HuH-7.5 (cell line): ENCODE data around the gene PHF21B.
"Not testable (repeated sequence)": the region's sequence is repeated elsewhere in the genome, so short reads cannot be mapped to it uniquely, and the experiment has no call there.

Experiments used
- DNase-seq: peaks from one replicate; pipeline ENCODE4 v3.0.0; 2011; ENCODE audit warnings: low spot score

The PHF21B gene

DNA sequence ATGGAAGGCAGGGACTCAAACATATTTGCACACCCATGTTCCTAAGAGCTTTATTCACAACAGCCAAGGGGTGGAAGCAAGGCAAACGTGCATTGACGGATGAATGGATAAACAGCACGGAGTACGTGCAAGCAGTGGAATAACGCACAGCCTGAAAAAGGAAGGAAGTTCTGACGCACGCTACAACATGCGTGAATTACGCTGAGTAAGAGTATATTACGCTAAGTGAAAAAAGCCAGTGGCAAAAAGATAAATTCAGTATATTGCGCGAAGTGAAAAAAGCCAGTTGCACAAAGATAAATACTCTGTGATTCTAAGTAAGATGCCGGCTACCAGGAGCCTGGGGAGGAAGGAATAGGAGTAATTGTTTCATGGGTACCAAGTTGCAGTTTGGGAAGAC, 19.5 kb downstream of the PHF21B start:
- DNase-seq, result no peak

DNA sequence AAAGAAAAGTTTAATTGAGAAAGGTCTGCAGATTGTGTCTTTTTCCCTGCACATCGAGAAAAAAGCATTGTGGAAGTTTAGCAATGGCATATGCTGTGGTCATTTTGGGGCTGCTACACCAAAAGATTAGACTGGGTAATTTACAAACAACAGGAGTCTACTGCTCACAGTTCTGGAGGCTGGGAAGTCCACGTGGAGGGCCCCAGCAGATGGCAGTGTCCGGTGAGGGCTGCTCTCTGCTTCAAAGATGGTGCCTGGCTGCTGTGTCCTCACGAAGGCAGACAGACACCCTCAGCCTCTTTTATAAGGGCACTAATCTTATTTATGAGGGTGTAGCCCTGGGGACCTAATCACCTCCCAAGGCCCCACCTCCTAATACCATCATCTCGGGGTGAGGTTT, 21.1 kb downstream of the PHF21B start:
- DNase-seq, result no peak

DNA sequence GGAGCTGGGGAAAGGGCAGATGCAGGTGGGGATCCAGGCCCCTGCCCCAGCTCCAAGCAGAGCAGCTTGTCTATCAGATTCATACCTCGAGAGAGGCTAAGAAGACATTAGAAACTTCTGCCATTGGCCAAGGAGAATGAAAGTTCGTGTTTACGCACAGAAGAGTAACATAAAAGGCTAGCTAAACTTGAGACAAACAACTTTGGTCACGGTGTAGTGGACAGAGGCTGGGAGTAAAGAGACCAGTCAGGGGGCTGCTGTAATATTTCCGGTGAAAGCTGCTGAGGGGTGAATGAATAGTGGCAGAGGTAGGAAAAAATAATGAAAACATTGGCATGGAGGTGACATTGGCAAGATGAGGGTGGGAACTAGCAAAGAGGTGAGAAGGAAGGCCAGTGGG, 22.9 kb downstream of the PHF21B start:
- DNase-seq, result no peak

DNA sequence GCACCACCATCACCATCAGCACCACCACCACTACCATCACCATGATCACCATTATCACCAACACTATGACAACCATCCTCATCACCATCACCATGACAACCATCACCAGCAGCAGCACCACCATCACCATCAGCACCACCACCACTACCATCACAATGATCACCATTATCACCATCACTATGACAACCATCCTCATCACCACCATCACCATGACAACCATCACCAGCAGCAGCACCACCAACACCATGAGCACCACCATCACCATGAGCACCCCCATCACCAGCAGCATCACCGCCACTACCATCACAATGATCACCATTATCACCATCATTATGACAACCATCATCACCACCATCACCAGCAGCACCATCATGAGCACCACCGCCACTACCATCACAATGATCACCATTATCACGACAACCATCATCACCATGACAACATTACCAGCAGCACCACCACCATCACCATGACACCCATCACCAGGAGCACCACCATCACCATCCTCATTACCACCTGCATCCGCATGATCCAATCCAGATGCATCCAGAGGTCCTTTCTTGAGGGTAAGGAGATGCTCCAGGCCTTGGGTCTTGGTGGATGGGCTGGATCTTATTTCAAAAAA, 23.8 kb downstream of the PHF21B start:
- DNase-seq, result no peak

DNA sequence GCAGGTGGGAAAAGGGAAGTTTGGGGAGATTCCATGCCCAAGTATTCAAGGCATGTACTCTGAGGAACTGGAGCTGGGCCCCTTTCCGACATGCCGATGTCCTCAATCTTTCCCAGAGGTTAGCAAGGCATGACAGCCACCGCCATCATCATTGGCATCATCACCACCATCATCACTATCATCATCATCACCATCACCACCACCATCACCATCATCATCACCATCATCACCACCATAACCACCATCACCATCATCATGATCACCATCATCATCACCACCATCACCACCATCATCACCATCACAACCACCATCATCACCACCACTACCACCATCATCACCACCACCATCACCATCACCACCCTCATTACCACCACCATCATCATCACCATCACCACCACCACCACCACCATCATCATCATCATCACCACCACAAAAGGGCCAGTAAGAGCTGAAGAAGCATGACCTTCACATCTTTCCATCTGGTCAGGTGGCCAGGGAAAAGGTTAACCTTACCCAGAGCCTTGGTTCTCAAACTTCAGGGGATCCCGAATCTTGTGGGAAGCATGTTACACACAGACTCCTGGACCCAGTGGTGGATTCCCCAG, 25.8 kb downstream of the PHF21B start:
- DNase-seq, result no peak

DNA sequence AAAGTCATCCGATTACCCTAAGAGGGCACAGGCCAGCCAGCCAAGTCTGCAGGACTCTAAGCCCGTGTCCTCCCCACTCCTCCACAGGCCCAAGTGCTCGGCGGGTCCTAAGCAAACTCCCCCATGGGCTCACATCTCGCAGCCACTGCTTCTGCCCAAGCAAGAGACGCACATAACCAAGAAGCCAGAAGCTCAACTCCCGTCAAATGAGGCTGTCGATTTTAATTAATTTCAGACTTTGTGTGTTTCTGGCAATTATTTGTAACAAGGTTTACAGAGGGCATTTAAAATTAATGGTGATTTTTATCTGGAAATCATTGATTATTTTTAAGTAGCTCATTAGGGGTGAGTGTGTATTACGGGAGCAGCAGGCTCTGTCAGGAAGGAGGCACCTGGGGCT, 27.4 kb downstream of the PHF21B start:
- DNase-seq, result no peak

DNA sequence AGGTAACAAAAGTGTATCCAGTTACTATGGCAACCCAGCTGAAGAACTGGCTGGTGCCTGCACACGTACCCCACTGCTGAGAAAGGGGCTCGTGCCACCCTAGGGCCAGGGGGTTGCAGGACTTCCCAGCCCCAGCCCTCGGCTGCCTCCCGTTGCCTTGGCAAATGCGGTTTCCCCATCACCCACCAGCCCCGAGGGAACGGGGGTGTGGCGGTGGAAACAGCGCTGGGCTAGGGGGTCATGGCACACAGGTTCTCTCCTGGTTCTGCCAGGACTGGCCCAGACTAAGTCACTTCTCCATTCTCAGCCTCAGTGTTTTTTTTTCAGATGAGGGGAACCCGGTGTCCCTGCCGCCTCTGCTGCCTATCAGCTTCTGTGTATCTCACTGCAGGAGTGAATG, 27.9 kb downstream of the PHF21B start:
- no peak for DNase-seq

DNA sequence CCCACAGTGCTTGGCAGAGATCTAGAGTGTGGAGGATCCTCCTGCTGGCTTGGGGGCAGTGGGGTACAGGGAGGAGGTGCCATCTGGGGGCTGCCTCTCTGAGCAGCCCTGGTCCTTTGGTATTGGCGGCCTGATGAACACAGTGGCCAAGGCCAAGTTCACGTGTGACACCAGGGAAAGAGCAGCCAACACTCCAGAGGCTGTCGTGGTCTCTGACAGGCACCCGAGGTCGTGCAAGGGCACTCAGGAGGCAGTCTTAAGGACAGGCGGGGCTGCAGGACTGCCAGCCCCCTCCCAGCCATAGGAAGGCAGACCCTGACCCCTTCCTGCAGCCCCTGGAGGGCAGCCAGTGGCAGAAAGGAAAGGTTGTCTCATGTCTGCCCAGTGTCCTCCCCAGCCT, 30.7 kb downstream of the PHF21B start:
- no peak for DNase-seq

DNA sequence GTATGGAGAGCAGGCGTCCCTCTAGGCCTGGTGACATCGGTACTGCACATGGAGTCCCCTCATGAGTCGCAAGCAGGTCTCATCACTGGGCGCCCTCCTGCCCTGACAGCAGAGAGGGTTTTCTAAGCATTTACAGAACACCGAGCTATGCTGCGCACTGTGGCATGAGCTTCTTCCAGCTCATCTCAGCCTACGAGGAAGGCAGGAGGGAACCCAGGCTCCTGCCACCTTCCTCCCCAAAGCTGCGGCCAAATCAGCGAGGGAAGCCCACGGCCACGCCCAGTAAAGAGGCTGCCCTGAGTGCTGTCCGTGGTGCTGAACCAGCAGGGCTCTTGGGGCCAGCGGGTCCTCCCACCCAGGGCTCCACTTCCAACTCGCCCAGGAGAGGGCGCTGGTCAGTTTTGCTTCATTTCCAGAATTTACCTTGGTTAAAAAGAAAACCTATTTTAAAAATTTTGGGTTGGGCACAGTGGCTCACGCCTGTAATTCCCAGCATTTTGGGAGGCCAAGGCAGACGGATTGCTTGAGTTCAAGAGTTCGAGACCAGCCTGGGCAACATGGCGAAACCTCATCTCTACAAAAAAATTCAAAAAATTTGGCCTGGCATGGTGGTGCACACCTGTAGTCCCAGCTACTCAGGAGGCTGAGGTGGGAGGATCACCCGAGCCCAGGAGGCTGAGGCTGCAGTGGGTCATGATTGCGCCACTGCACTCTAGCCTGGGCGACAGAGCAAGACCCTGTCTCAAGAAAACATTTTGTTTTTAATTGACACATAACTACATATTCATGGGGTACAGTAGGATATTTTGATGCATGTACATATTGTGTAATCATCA, 34.2 kb downstream of the PHF21B start:
- peak; percentile 81 for DNase-seq

DNA sequence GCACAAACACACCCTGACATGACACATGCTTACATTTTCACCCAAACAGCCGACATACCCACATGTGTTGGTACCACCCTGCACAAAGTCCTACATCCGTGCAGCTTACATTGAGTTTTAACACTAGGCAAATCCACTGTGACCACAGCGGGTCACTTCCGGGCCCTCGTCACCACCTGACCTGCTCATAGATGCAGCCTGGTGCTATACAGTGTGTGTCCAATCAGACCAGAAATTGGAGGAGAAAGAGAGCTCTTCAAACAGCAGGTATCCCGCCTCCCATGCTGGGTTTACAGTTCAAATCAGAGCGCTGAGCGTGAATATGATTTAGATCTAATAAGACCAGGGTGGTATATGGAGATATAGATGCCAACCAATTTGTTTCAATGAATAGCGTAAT, 35.4 kb downstream of the PHF21B start:
- DNase-seq, result no peak

DNA sequence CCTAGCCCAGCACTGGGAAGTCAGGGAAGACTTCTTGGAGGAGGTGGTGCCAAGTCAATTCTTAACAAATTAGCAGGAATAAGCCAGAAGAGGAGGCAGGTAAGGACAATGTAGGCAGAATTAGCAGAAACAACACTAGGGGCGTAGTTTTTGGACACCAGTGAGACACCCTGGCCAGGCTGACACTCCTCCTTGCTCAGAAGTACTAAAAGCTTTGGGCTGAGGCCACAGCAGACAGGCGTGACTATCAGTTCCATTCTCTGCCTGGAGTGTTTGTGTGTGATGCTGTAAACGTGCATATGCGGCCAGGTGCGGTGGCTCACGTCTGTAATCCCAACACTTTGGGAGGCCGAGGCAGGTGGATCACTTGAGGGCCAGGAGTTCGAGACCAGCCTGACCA, 36.0 kb downstream of the PHF21B start:
- DNase-seq, result no peak

DNA sequence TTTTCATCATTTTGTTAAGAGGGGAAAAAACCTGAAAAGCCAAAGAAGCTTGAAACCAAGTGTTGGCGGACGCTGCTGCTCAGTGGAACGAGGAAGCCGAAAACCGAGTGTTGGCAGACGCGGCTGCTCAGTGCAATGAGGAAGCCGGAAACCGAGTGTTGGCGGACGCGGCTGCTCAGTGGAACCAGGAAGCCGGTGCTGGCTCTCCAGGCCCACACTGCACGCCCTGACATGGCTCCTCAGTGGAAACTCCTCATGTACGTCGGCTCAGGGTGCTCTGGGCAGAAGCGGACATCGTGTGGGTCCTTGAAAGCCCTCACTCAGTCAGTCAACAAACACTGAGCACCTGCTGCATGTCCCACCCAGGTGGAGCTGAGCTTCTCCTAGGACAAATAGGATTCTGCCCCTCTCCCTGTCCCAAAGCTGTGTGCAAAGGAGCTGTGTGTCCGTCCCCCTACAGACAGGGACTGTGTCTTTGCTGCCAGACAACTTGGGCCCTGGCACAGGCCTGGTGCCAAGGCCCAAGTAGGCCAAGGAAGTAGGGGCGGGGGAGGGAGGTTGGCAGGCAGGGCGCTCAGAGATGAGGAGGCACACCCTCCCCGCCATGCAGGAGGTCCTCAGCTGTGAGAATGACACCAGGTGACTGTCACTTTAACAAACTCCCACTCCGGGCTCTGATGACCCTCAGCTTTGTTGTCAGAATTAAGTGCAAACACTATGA, 37.3 kb downstream of the PHF21B start:
- no peak for DNase-seq

DNA sequence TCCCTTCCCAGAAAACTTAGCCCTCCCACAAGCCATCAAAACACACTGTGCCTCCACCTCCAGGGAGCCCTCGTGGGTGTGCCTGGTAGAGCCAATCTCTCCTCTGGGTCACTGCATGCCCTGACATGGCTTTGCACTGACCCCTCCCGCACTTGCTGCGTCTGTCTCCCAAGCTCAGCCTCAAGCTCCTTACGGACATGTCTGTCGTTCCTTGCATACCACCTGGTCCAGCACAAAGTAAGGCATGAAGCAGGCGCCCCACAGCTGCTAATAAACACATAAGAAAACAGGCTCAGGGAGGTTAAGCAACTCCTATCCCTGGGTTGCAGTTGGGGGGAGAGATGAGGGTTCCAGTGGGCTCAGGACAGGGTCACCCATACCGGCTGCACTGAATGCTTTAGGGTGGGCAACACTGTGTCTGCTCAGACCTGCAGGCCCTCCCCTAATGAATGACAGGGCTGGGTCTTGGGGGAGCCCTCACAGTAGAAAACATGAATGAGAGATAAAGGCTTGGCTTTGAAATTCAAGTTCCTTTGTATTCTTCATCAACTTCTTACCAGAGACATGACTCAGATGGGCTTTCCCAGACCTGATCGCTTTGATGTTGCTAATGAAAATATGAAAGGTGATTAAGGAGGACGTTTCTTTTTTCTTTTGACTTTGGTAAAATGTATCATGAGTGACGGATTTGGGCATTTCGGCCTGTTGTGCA, 38.0 kb downstream of the PHF21B start:
- no peak for DNase-seq

DNA sequence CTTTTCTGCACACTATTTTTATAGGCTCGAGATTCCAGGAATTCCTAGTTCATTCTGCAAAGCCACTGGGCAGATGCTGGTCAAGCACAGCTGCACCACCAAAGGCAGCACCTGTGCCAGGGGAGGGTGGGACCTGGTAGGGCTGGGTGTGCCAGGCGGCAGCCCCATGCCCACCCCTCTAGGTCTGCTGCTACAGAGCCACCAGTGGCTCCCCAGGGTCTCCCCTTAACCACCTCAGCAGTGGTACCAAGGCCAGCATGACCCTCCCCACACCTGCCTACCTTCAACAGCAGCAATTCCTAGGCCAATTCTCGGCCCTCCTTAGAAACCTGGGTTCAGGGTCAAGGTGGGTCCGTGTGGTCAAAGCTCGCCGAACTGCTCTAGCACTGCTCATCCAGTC, 39.5 kb downstream of the PHF21B start:
- DNase-seq, result no peak

DNA sequence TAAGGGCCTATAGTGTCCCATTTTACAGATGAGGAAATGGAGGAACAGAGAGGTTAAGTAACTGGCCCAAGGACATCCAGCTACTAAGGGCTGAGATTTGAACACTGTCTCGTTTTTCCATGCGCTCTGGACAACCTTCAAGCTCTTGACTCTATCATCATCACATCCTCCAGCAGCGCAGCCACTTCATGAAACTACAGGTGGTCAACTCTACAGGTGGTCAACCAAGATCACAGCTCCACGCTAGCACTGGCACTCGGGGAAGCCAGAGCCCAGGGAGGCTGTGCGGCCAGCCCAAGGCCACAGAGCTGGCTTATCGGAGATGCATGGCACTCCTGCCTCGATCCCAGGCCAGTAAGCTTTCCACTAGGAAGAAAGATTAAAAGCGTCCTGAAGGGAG, 40.0 kb downstream of the PHF21B start:
- no peak for DNase-seq

DNA sequence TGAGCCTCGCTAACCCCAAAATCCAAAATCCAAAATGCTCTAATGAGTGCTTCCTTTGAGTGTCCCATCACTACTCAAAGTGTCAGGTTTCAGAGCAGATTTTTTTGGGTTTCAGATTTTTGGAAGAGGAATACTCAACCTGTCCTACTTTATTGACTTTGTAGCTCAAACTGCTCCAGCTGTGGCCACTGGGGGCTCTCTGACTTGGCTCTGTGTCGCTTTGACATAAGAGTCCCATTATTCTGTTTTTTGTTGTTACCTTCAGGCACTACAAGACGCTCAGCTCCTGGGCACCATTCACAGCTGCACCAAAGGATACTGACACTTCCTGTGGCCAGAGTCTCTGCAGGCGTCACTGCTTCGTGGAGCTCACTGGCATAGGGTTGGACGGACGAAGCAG, 41.1 kb downstream of the PHF21B start:
- no peak for DNase-seq

DNA sequence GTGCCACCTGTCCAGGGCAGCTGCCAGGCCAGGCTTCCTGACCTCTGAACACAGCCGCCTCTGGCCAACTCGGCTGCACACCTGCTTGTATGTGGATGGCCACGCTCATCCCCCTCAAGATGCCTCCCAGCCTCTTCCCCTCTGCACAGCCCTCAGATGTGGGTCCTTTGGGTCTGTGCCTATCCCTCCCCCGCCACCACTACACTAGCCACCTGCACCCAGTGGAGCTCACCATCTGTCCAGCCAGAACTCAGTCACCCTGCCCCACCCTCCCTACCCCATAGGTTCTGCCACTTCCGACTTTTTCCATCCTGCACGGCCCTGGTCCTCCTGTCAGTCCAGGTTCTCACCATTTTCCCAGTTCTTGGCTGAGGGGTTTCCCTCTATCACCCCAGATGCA, 44.6 kb downstream of the PHF21B start:
- DNase-seq, result no peak

DNA sequence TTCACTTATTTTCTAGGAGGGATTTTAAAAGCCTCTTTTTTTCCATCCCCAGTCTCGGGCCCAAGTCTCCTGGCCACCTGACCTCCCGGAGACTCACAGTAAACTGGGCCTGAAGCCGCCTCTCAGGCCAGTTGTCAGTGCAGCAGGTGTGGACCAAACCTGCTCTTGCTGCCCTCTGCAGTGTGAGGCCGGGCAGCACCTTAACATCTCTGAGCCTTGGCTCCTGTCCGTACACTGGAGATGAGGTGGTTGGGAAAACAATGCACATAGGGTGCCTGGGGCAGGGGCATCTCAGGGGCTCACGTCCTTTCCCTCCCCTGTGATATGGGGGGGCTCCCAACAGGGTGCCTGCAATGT, 45.1 kb downstream of the PHF21B start:
- DNase-seq, result no peak

DNA sequence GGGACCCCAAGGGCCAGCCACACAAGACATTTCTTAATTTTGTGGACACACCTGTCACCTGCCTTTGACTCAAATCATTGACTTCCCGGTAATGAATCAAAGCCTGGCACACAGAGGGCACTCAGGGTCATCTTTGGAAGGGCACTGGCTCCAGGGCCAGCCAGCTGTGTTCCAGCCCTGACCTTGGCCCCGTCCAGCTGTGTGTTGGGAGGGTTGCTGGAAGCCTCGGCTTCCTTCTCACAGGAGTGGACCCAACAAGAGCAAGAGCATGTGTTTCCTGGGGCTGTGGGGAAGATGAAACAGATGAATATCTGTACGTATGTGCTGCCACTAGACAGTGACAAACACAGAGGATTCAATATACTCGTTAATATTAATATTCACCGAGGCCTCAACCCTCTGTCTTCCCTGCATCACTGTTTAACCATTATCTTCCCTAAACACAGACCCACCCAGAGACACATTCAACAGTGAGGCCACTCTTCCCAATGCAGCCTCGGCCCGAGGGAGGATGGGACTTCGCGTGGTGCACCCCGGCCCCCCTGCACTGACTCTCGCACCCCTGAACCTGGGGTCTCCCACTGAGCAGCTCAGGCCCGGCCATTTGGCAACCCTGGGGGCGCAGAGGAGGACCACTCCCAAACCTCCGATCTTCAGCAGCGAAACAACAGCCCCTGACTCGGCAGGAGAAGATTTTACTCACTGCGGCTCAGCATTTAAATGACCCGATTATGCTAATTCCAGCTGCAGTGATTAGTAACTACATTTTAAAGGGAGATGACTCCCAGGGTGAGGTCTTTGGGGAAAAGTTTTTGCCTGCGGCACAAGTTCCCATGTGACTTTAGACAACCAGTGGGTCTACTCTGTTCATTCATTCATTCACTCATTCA, 45.7 kb downstream of the PHF21B start:
- DNase-seq, result no peak

DNA sequence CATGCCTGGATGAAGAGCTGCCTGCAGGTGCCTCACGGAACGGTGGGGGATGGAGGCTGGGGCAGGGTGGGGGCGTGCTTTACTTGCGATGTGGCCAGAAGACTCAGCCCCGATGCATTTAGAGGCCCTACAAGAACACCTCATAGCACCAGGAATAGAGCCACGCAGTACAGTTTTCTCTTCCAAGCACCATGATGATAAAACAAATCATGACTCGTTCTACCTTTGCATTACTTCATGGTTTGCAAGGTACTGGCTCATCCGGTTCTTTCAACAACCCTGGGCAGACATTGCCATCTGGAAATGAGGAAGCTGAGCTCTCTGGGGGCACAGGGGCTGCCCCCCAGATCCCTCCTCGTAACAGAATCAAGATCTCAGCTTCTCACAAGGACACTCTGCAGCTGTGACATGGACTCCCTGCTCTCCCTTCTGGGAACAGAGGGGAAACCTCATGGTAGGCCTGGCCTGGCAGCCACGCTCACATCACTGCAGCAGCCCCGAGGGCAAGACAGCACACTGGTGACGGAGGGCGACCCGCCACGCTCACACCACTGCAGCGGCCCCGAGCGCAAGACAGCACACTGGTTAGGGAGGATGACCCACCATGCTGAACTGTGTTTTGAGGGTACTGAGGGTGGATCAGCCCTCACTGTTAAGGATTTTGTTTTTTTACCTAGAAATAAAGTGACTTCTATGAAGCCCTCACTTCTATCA, 46.9 kb downstream of the PHF21B start:
- DNase-seq, result no peak

DNA sequence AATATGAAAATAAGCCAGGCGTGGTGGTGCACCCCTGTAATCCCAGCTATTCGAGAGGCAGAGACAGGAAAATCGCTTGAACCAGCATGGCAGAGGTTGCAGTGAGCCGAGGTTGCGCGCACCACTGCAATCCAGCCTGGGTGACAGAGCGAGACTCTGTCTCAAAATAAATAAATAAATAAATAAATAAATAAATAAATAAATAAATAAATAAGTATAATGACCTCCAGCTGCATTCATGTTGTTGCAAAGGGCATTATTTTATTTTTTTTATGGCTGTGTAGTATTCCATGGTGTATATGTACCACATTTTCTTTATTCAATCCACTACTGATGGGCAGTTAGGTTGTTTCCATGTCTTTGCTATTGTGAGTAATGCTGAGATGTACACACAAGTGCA, 48.1 kb downstream of the PHF21B start:
- DNase-seq, result not testable (repeated sequence)
